ENCODE results near the gene RPL23.

RPL23 gene

GRCh38 chr17:38824899-38825761 is 28.4 kb downstream of the RPL23 start, which contains the start of gene CWC25:
Gene CWC25 (minus strand): TSS chr17:38825321. CDS start chr17:38825183, 138 bp downstream.
- H3K4me3 ChIP-seq (ENCODE audit: low read length): peak within 1 kb of the TSS; percentile 99
- peak; percentile 96 for DNase-seq (ENCODE audit: low read depth, low spot score)

GRCh38 chr17:38815576-38816193 is 37.8 kb downstream of the RPL23 start:
- H3K4me3 ChIP-seq (ENCODE audit: low read length): no peak overlapping the region
- peak; percentile 57 for DNase-seq (ENCODE audit: low read depth, low spot score)

- H3K4me3 ChIP-seq (ENCODE audit: low read length): no peak overlapping the region
- DNase-seq (ENCODE audit: low read depth, low spot score): no peak
These were observed 43.7 kb downstream of the RPL23 start for GRCh38 chr17:38809828-38810227.

GRCh38 chr17:38800237-38800760 is 53.2 kb downstream of the RPL23 start:
- no peak for DNase-seq (ENCODE audit: low read depth, low spot score)
- peak overlapping the region; percentile 78 for H3K4me3 ChIP-seq (ENCODE audit: low read length)

- H3K4me3 ChIP-seq (ENCODE audit: low read length): peak within 1 kb of the TSS; percentile 78
These were observed 53.9 kb downstream of the RPL23 start, which contains the start of gene PIP4K2B for GRCh38 chr17:38799501-38800236. Gene PIP4K2B (minus strand): TSS chr17:38799556. CDS start chr17:38799424, 132 bp downstream.

GRCh38 chr17:38798614-38799500 is 54.7 kb downstream of the RPL23 start:
- peak; percentile 49 for DNase-seq (ENCODE audit: low read depth, low spot score)
- H3K4me3 ChIP-seq (ENCODE audit: low read length): peak overlapping the region; percentile 78

More at GRCh38 chr17:38799501-38800236, 53.9 kb downstream of the RPL23 start, which contains the start of gene PIP4K2B:
- DNase-seq (ENCODE audit: low read depth, low spot score): peak; percentile 94
